GM21526 (cell line): ENCODE measurements around the gene TPM3.

ENCODE experiments used
- ATAC-seq: cut with Tn5 transposase; IDR thresholded peaks from one replicate; pipeline ENCODE4 v1.9.1; 2021; ENCODE audit warnings: moderate library complexity; ENCODE audit not compliant: unreplicated experiment, low FRiP score

Gene TPM3

DNA sequence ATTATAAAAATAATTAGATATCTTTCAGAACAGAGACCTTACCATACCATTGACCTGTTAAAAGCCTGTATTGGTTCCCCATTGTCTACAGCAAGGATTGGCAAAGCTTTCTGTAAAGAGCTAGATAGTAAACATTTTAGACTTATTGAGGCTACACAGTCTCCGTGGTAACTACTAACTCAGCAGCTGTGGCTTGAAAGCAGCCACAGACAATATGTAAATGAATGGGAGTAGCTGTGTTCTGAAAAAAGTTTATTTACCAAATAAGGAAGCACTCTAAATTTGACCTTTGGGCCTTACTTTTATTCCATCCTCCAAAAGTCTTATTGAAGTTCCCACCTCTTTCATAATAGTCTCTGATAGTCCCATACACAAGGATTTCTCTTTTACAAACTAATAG lies 76.7 kb downstream of the TPM3 start:
- ATAC-seq, result no peak
